ENCODE results near the gene WDR6. TPM values are rescaled to one million over a fixed set of nuclear protein-coding genes. Genes with fewer than 3 reads are reported as not detected.

Gene WDR6
- total RNA-seq, 1 donor from 2014 or later: 79.0 TPM

GRCh38 chr3:49013113-49013737, 6.0 kb downstream of the WDR6 start:
- H3K9me3 ChIP-seq (replicated peaks): no peaks in the 10 kb centered on the region
- DNase-seq: no peak
- no peak for TF ChIP-seq CTCF (IDR thresholded peaks at IDR 0.05; ENCODE audit: borderline replicate concordance)
- peak overlapping the region; percentile 70 for H3K27ac ChIP-seq (replicated peaks)
- no peaks in the 10 kb centered on the region for H3K27me3 ChIP-seq (ENCODE audit: low read depth)
- H3K4me1 ChIP-seq: peaks cover 48% of the 10 kb centered on the region
- H3K36me3 ChIP-seq: peaks cover 48% of the 10 kb centered on the region
- intact Hi-C loops (cut with micrococcal nuclease): no loop called here
- no peak overlapping the region for H3K4me3 ChIP-seq

- Histone ChIP-seq H3K36me3 (peaks cover 48% of the 10 kb centered on the region), H3K27me3 (ENCODE audit: low read depth) (no peaks in the 10 kb centered on the region), H3K27ac (replicated peaks) (peak overlapping the region; percentile 70), H3K4me1 (peaks cover 50% of the 10 kb centered on the region), H3K4me3 (no peak overlapping the region), H3K9me3 (replicated peaks) (no peaks in the 10 kb centered on the region)
- TF ChIP-seq CTCF (IDR thresholded peaks at IDR 0.05; ENCODE audit: borderline replicate concordance): peak; percentile 48
- intact Hi-C loops (cut with micrococcal nuclease): no loop called here
- DNase-seq: no peak
These were observed 6.8 kb downstream of the WDR6 start for GRCh38 chr3:49013738-49014660.

DNA sequence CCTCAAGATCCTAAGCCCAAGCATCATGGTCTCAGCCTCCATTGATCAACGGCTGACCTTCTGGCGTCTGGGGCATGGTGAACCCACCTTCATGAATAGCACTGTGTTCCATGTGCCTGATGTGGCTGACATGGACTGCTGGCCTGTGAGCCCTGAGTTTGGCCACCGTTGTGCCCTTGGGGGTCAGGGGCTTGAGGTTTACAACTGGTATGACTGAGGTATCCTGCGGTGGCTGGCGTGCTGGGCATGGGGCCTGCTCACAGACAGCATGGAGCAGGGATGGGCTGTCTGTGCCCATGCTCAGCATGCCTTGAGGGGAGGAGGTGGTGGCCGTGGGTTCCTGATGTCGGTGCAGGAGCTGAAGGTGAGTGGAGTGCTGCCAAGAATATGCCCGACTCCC, 7.9 kb downstream of the WDR6 start:
- H3K4me3 ChIP-seq: no peak overlapping the region
- H3K36me3 ChIP-seq: peaks cover 48% of the 10 kb centered on the region
- H3K9me3 ChIP-seq (replicated peaks): no peaks in the 10 kb centered on the region
- H3K27ac ChIP-seq (replicated peaks): no peak overlapping the region
- H3K27me3 ChIP-seq (ENCODE audit: low read depth): no peaks in the 10 kb centered on the region
- H3K4me1 ChIP-seq: peaks cover 60% of the 10 kb centered on the region
- TF ChIP-seq CTCF (IDR thresholded peaks at IDR 0.05; ENCODE audit: borderline replicate concordance): no peak
- intact Hi-C loops (cut with micrococcal nuclease): no loop called here
- DNase-seq: no peak

DNA sequence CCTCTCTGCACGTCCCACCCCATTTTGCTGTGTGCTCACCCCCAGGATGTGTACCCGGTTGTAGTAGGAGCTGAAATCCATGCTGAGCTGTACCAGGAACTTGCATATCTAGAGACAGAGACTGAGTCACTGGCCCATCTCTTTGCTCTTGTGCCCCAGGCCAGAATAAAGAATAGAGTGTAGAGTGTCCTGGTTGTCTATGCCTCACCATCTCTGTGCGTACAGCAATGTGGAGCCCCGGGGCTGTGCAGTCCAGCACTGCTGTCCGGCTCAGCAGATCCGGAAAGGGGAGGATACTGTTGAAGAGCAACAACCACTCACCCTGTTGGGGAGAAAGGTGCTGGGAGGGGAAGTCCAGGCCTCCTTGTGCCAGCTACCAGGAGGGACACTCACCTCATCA, 8.6 kb downstream of the WDR6 start:
- Histone ChIP-seq H3K4me1 (peaks cover 67% of the 10 kb centered on the region), H3K36me3 (peaks cover 48% of the 10 kb centered on the region)
- DNase-seq: no peak

More for the DNA sequence above, 8.6 kb downstream of the WDR6 start:
- intact Hi-C loops (cut with micrococcal nuclease): no loop called here
- H3K4me3 ChIP-seq: no peak overlapping the region
- no peaks in the 10 kb centered on the region for H3K27me3 ChIP-seq (ENCODE audit: low read depth)
- H3K27ac ChIP-seq (replicated peaks): no peak overlapping the region
- no peak for TF ChIP-seq CTCF (IDR thresholded peaks at IDR 0.05; ENCODE audit: borderline replicate concordance)
- H3K9me3 ChIP-seq (replicated peaks): no peaks in the 10 kb centered on the region
